Measurements from ENCODE around the gene ATP8B1.

GRCh38 chr18:57784034-57784800 is 18.9 kb downstream of the ATP8B1 start:
- no peak for TF ChIP-seq CTCF (IDR thresholded peaks at IDR 0.05; ENCODE audit: low read depth, low read length, missing input control)
- peak; percentile 12 for TF ChIP-seq SP1 (IDR thresholded peaks at IDR 0.05)
- peak in 1 of 2 donors; percentile 4 for TF ChIP-seq HNF4A (conservative IDR thresholded peaks at IDR 0.05)
- no peak for TF ChIP-seq JUND (IDR thresholded peaks at IDR 0.05)
- no peak for TF ChIP-seq TAF1 (conservative IDR thresholded peaks at IDR 0.05)
- no peak for TF ChIP-seq ATF3 (IDR thresholded peaks at IDR 0.05)
- TF ChIP-seq MAX (IDR thresholded peaks at IDR 0.05) = no peak
- TF ChIP-seq GABPA (IDR thresholded peaks at IDR 0.05 in 1 of 2, conservative IDR thresholded peaks at IDR 0.05 in 1 of 2) = no peak
- no peak for TF ChIP-seq HNF4G (IDR thresholded peaks at IDR 0.05)
- no peak for TF ChIP-seq YY1 (IDR thresholded peaks at IDR 0.05)
- no peak for TF ChIP-seq EGR1 (IDR thresholded peaks at IDR 0.05; ENCODE audit: low read depth in 2 of 2)
- TF ChIP-seq RAD21 (IDR thresholded peaks at IDR 0.05) = no peak

Measured in liver (tissue), 3 donors.